ENCODE measurements around the gene PRSS33. TPM values are rescaled to one million over a fixed set of nuclear protein-coding genes. Genes with fewer than 3 reads are reported as not detected.

Gene PRSS33
- total and polyA plus RNA-seq, 9 of the 15 experiments (the other 6 are each of a cell fraction or from before 2014, with no cell fraction given) = not detected

DNA sequence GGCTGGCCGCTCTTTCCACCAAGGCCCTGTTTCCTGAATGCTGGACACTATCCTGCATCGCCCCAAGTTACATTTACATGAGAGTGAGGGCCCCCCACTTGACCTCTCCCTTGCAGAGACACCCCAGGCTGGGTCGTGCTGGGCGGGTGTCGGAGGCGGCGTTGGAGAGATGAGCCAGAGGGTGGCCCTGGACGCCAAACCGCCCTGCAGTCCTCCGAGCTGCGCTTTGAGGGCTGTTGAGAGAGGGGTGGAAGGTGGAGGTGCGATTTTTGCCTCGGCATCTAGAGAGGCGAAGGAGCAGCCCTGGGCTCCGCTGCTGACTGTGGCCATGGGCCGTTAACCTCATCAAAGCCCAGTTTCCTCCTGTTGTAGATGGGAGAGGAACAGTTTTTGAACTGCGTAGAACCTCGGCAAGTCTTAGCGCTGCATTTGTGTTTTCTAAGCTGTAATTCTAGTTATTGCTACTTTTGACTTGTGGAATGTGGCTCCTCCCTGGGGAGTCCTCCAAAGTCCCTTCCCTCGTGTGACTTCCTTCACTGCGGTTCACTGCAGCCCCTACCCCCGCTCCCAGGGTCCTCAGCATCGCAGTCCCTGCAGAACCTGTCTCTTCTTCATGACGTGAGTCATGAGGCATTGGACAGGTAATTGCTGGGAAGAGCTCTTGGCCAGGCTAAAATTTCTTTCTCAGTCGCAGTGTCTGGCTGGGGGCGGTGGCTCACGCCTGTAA, 9.3 kb downstream of the PRSS33 start (continued):
- TF ChIP-seq, protein P1, sequence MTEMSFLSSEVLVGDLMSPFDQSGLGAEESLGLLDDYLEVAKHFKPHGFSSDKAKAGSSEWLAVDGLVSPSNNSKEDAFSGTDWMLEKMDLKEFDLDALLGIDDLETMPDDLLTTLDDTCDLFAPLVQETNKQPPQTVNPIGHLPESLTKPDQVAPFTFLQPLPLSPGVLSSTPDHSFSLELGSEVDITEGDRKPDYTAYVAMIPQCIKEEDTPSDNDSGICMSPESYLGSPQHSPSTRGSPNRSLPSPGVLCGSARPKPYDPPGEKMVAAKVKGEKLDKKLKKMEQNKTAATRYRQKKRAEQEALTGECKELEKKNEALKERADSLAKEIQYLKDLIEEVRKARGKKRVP (CRISPR knock-in tag; IDR thresholded peaks at IDR 0.05) = 0 out of 2 replicates have a peak, but pooled peaks have one; percentile 33
- TF ChIP-seq, protein P2, sequence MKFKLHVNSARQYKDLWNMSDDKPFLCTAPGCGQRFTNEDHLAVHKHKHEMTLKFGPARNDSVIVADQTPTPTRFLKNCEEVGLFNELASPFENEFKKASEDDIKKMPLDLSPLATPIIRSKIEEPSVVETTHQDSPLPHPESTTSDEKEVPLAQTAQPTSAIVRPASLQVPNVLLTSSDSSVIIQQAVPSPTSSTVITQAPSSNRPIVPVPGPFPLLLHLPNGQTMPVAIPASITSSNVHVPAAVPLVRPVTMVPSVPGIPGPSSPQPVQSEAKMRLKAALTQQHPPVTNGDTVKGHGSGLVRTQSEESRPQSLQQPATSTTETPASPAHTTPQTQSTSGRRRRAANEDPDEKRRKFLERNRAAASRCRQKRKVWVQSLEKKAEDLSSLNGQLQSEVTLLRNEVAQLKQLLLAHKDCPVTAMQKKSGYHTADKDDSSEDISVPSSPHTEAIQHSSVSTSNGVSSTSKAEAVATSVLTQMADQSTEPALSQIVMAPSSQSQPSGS (CRISPR knock-in tag; IDR thresholded peaks at IDR 0.05) = no peak
- TF ChIP-seq DDX20 (tag; IDR thresholded peaks at IDR 0.05; ENCODE audit: low read depth) (no peak), CSDE1 (IDR thresholded peaks at IDR 0.05) (no peak), C11orf30 (IDR thresholded peaks at IDR 0.05; ENCODE audit: low read depth) (no peak), TBP (optimal IDR thresholded peaks at IDR 0.05; ENCODE audit: low read depth, low read length) (no peak), MCM5 (IDR thresholded peaks at IDR 0.05; ENCODE audit: low read depth) (no peak), CTBP1 (IDR thresholded peaks at IDR 0.05; ENCODE audit: borderline replicate concordance) (no peak; the same call in 1 of the 2 replicates), YBX1 (IDR thresholded peaks at IDR 0.05) (no peak), NFRKB (IDR thresholded peaks at IDR 0.05; ENCODE audit: low read depth) (no peak), CBFA2T2 (conservative IDR thresholded peaks at IDR 0.05) (no peak), TEAD1 (CRISPR knock-in tag; IDR thresholded peaks at IDR 0.05) (0 out of 4 replicates have a peak, but pooled peaks of 1 of the 2 experiments have one; percentile 35), ETV5 (CRISPR knock-in tag; IDR thresholded peaks at IDR 0.05; ENCODE audit: low read depth) (peak; percentile 10; the same call in 1 of the 2 replicates)
- TF ChIP-seq, protein P3, sequence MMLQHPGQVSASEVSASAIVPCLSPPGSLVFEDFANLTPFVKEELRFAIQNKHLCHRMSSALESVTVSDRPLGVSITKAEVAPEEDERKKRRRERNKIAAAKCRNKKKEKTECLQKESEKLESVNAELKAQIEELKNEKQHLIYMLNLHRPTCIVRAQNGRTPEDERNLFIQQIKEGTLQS (IDR thresholded peaks at IDR 0.05) = no peak
- TF ChIP-seq, protein P3 (CRISPR knock-in tag; conservative IDR thresholded peaks at IDR 0.05) = no peak
- TF ChIP-seq, protein P4, sequence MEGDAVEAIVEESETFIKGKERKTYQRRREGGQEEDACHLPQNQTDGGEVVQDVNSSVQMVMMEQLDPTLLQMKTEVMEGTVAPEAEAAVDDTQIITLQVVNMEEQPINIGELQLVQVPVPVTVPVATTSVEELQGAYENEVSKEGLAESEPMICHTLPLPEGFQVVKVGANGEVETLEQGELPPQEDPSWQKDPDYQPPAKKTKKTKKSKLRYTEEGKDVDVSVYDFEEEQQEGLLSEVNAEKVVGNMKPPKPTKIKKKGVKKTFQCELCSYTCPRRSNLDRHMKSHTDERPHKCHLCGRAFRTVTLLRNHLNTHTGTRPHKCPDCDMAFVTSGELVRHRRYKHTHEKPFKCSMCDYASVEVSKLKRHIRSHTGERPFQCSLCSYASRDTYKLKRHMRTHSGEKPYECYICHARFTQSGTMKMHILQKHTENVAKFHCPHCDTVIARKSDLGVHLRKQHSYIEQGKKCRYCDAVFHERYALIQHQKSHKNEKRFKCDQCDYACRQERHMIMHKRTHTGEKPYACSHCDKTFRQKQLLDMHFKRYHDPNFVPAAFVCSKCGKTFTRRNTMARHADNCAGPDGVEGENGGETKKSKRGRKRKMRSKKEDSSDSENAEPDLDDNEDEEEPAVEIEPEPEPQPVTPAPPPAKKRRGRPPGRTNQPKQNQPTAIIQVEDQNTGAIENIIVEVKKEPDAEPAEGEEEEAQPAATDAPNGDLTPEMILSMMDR (IDR thresholded peaks at IDR 0.05 in 2 of 3, conservative IDR thresholded peaks at IDR 0.05 in 1 of 3; ENCODE audit: insufficient read depth in 2 of 3, low read depth in 1 of 3, low read length in 3 of 3) = no peak
- TF ChIP-seq, protein P5, sequence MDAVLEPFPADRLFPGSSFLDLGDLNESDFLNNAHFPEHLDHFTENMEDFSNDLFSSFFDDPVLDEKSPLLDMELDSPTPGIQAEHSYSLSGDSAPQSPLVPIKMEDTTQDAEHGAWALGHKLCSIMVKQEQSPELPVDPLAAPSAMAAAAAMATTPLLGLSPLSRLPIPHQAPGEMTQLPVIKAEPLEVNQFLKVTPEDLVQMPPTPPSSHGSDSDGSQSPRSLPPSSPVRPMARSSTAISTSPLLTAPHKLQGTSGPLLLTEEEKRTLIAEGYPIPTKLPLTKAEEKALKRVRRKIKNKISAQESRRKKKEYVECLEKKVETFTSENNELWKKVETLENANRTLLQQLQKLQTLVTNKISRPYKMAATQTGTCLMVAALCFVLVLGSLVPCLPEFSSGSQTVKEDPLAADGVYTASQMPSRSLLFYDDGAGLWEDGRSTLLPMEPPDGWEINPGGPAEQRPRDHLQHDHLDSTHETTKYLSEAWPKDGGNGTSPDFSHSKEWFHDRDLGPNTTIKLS (IDR thresholded peaks at IDR 0.05; ENCODE audit: borderline replicate concordance, low read depth) = no peak
- TF ChIP-seq, protein P6, sequence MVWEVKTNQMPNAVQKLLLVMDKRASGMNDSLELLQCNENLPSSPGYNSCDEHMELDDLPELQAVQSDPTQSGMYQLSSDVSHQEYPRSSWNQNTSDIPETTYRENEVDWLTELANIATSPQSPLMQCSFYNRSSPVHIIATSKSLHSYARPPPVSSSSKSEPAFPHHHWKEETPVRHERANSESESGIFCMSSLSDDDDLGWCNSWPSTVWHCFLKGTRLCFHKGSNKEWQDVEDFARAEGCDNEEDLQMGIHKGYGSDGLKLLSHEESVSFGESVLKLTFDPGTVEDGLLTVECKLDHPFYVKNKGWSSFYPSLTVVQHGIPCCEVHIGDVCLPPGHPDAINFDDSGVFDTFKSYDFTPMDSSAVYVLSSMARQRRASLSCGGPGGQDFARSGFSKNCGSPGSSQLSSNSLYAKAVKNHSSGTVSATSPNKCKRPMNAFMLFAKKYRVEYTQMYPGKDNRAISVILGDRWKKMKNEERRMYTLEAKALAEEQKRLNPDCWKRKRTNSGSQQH (CRISPR knock-in tag; IDR thresholded peaks at IDR 0.05) = no peak

All from K562 (cell line).